NCI-H2029 treated with DMSO at 0.1 percent for 48 hours (cell line): ENCODE data around the gene TXNRD1.
"Not testable (repeated sequence)": the region's sequence is repeated elsewhere in the genome, so short reads cannot be mapped to it uniquely, and the experiment has no call there.

ENCODE experiments used
- DNase-seq: peaks from one replicate; lab custom pipeline; 2025; lab: John Stamatoyannopoulos, UW

Gene TXNRD1

DNA sequence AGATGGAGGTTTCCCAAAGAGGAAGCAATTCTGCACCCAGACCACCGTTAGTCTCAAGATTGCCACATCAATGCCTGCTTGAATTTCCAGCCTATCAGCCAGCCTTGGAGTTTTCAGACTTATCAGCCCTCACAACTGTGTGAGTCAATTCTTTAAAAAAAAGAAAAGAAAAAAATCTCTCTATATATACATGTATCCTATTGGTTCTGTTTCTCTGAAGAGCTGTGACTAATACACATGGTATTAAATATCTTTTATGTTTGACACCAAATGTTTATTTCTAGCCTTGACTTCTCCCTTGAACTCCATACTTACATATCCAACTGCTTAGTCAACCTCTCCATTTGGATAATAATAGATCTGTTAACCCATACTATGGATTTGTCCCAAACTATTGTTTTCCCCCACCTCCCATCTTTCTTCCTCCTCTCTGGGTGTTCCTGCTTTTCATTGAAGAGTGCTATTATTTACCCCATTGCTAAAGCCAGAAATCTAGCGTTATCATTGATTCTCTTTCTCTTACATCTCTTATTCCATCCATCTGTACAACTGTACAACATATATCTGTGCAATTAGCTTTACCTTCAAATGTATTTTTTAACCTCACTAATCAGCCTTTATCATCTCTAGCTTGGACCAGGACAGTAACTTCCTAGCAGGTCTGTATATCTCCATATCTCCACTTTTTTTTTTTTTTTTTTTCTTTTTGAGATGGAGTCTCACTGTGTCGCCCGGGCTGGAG is 65.3 kb downstream of the TXNRD1 start:
- no peak for DNase-seq

- DNase-seq: no peak
Observed at GRCh38 chr12:104281636-104282035, 66.1 kb downstream of the TXNRD1 start.

GRCh38 chr12:104282109-104282508 is 66.5 kb downstream of the TXNRD1 start:
- no peak for DNase-seq

GRCh38 chr12:104285740-104286515 is 70.3 kb downstream of the TXNRD1 start:
- DNase-seq: peak; percentile 86

GRCh38 chr12:104286516-104287482 is 71.2 kb downstream of the TXNRD1 start:
- DNase-seq: peak; percentile 88

GRCh38 chr12:104288635-104289274 is 73.2 kb downstream of the TXNRD1 start:
- peak; percentile 65 for DNase-seq

- DNase-seq: no peak
Observed at GRCh38 chr12:104290320-104290719, 74.7 kb downstream of the TXNRD1 start.

- DNase-seq: no peak
Observed at GRCh38 chr12:104290855-104291254, 75.3 kb downstream of the TXNRD1 start.

- DNase-seq: no peak
Observed at GRCh38 chr12:104291867-104292524, 76.4 kb downstream of the TXNRD1 start.

DNA sequence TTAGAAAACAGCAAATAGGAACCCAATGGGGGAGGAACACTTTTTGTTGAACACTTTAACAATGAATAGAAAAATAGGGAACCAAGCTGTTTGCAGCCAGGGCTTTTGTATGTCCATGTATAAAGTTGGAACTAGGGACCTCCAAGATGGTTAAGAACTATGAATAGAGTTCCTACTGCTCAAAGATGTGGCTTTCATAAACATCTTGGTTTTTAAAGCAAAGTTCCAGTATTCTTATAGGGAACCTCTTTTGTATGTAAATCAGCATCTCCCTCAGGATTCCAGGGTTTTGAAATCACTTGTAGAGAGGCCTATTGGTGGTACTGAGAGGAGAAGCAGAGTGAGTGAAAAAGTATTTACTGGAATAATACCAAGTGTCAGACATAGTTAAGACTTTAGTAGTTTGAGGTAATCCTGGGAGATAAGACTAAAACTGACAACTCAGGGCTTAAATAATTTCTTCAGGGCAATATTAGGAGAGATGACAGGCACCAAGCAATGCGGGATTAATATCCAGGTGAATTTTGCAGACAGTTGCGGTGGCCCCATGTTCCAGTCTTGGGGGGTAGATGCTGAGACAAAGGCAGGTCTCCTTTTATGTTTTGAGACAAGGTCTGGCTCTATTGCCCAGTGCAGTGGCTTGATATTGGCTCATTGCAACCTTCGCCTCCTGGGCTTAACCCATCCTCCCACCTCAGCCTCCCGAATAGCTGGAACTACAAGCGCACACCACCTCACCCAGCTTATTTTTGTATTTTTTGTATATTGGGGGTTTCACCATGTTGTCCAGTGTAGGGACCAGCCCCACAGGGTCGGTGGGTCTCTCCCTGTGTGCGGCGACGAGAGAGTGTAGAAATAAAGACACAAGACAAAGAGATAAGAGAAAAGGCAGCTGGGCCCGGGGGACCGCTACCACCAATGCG is 77.6 kb downstream of the TXNRD1 start:
- no peak for DNase-seq

GRCh38 chr12:104294158-104294859 is 78.7 kb downstream of the TXNRD1 start:
- not testable (repeated sequence) for DNase-seq

DNA sequence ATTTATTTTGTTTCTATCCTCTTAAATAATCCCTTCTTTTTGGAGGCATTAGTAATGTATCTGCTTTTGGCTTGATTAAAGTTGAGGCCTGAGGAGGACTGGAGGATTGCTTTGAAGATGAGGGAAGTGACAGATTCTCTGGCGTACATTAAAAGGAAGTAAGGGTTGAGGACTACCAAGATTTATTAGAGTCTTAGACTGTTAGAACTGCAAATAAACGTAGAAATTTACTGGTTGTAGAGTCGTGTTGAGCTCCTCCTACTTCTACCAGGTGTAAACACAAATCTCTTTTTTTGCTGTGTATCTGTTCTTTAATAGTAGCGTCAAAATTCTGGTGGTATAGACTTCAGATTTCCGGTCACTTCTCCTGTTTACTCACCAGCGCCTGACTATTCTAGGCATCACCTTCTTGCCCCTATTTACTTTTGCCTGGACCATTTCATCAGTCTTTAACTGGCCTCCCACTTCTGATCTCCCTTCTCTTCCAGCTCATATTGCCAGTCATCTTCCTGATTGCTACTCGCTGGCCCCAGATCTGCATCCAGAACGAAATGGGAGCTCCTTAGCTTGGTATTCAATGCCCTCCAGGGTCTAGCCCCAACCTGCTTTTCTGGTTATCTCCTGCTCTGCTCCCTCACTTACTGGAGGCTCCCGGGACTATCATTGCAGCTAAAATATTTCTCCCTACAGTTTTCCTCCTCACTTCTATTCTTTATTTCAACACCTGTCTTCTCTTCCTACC is 79.5 kb downstream of the TXNRD1 start:
- no peak for DNase-seq

GRCh38 chr12:104295954-104296353 is 80.4 kb downstream of the TXNRD1 start:
- DNase-seq: no peak

DNA sequence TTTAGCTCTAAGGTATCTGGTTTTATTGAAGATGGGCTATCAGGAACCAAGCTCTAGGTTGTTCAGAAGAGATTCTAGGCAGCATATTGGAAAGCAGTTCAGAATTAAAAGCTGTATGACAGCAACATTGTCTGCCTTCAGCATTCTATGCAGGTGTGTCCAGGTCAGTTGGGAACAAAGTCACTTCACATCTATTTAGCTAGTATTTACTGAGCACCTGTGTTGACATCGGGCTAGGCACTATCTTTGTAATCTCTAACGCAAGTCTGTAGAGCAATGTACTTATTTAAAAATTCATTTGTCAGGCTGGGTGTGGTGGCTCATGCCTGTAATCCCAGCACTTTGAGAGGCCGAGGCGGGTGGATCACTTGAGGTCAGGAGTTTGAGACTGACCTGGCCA is 81.1 kb downstream of the TXNRD1 start:
- no peak for DNase-seq

- no peak for DNase-seq
Observed at GRCh38 chr12:104297477-104298113, 82.0 kb downstream of the TXNRD1 start.

- no peak for DNase-seq
Observed at GRCh38 chr12:104299842-104300481, 84.4 kb downstream of the TXNRD1 start.

- peak; percentile 14 for DNase-seq
Observed at GRCh38 chr12:104303538-104304151, 88.1 kb downstream of the TXNRD1 start, which contains the start of gene EID3. EID3 (plus strand) TSS chr12:104303739; CDS start chr12:104303935, 196 bp downstream.
